ENCODE measurements around the gene PNRC2. TPM values are rescaled to one million over a fixed set of nuclear protein-coding genes. Genes with fewer than 3 reads are reported as not detected.
"Not testable (repeated sequence)": the region's sequence is repeated elsewhere in the genome, so short reads cannot be mapped to it uniquely, and the experiment has no call there.

The PNRC2 gene
- total RNA-seq, 1 experiment from 2014 or later = 67.7 TPM

- POLR2A ChIA-PET (ENCODE audit: unreplicated experiment) = interaction anchor here (0.6 to 1.0 kb wide), 5 partner anchors 21 to 988 kb away, joined by 3 to 47 read pairs (median 6); partner anchors contain the start of gene PNRC2
Measured at GRCh38 chr1:23980728-23981070, 21.1 kb downstream of the PNRC2 start.

GRCh38 chr1:23984417-23985186, 25.0 kb downstream of the PNRC2 start:
- BruUV-seq (replicated peaks) = no TSS peak
- H4K20me1 ChIP-seq (ENCODE audit: insufficient read depth) = no peaks in the 10 kb centered on the region
- H3K4me2 ChIP-seq = no peak overlapping the region
- DNase-seq = peak in 1 of 2 experiments; percentile 66
- no peak overlapping the region for H3K4me3 ChIP-seq
- no peaks in the 10 kb centered on the region for H3K9me2 ChIP-seq (ENCODE audit: insufficient read depth)
- ChIA-PET POLR2A (ENCODE audit: unreplicated experiment) (no interaction called here), CTCF (no interaction called here)
- no peak overlapping the region for H3K27ac ChIP-seq
- no peak for TF ChIP-seq EZH2 (IDR thresholded peaks at IDR 0.05; ENCODE audit: low read depth)
- TF ChIP-seq CTCF (conservative IDR thresholded peaks at IDR 0.05) = no peak
- H3K9me3 ChIP-seq (ENCODE audit: insufficient read depth, low read depth) = no peaks in the 10 kb centered on the region
- H3K79me2 ChIP-seq (ENCODE audit: low read depth) = peaks cover 5% of the 10 kb centered on the region
- H3K36me3 ChIP-seq (ENCODE audit: low read depth) = no peaks in the 10 kb centered on the region
- peaks cover 12% of the 10 kb centered on the region for H3F3A ChIP-seq (ENCODE audit: insufficient read depth, low read depth)
- peaks cover 22% of the 10 kb centered on the region for H3K4me1 ChIP-seq (replicated peaks; ENCODE audit: insufficient read depth)
- H2AFZ ChIP-seq = no peak overlapping the region
- intact Hi-C loops (cut with micrococcal nuclease; ENCODE audit: unreplicated experiment) = no loop called here
- no peaks in the 10 kb centered on the region for H3K27me3 ChIP-seq (ENCODE audit: insufficient read depth, low read depth)

More at GRCh38 chr1:23980728-23981070, 21.1 kb downstream of the PNRC2 start:
- H2AFZ ChIP-seq = peak overlapping the region; percentile 86
- CTCF ChIA-PET = interaction anchor here (0.6 kb wide), 1 partner anchor 180 kb away, joined by 3 read pairs; no protein-coding TSS in a partner anchor
- H3K4me2 ChIP-seq = peak overlapping the region; percentile 98
- DNase-seq = peak; percentile 64 to 81
- H3F3A ChIP-seq (ENCODE audit: insufficient read depth, low read depth) = peaks cover 12% of the 10 kb centered on the region
- H3K27ac ChIP-seq = peak overlapping the region; percentile 97
- intact Hi-C loops (cut with micrococcal nuclease; ENCODE audit: unreplicated experiment) = loop anchor here (2.0 kb wide), 3 partner anchors 20 to 38 kb away; no protein-coding TSS in a partner anchor
- no peaks in the 10 kb centered on the region for H3K9me2 ChIP-seq (ENCODE audit: insufficient read depth)
- H3K36me3 ChIP-seq (ENCODE audit: low read depth) = peaks cover 8% of the 10 kb centered on the region; the same call in 1 of the 2 replicates
- peaks cover 45% of the 10 kb centered on the region for H3K4me1 ChIP-seq (replicated peaks; ENCODE audit: insufficient read depth)
- TF ChIP-seq CTCF (conservative IDR thresholded peaks at IDR 0.05) (no peak), EZH2 (IDR thresholded peaks at IDR 0.05; ENCODE audit: low read depth) (no peak)
- no peaks in the 10 kb centered on the region for H3K9me3 ChIP-seq (ENCODE audit: insufficient read depth, low read depth)
- peaks cover 44% of the 10 kb centered on the region for H3K79me2 ChIP-seq (ENCODE audit: low read depth)
- TSS peak; percentile 94 for BruUV-seq (replicated peaks)
- no peaks in the 10 kb centered on the region for H3K27me3 ChIP-seq (ENCODE audit: insufficient read depth, low read depth)
- H4K20me1 ChIP-seq (ENCODE audit: insufficient read depth) = peaks cover 34% of the 10 kb centered on the region
- H3K4me3 ChIP-seq = peak overlapping the region; percentile 94; the same call in 1 of the 2 replicates

GRCh38 chr1:23987038-23987437, 27.4 kb downstream of the PNRC2 start:
- H2AFZ ChIP-seq; H3K36me3 ChIP-seq (ENCODE audit: low read depth); H3K9me2 ChIP-seq (ENCODE audit: insufficient read depth); H3K4me2 ChIP-seq; H4K20me1 ChIP-seq (ENCODE audit: insufficient read depth); H3K9me3 ChIP-seq (ENCODE audit: insufficient read depth, low read depth); CTCF ChIA-PET; H3K27me3 ChIP-seq (ENCODE audit: insufficient read depth, low read depth); H3K4me3 ChIP-seq; BruUV-seq (replicated peaks); H3K27ac ChIP-seq; DNase-seq; H3K79me2 ChIP-seq (ENCODE audit: low read depth); H3F3A ChIP-seq (ENCODE audit: insufficient read depth, low read depth); H3K4me1 ChIP-seq (replicated peaks; ENCODE audit: insufficient read depth); intact Hi-C loops (cut with micrococcal nuclease; ENCODE audit: unreplicated experiment); POLR2A ChIA-PET (ENCODE audit: unreplicated experiment): not testable (repeated sequence)

Data from PC-9 (cell line).